Tibial artery (tissue), 4 donors: Measurements from ENCODE around the gene CORO2B.

Experiments used
- DNase-seq, 2 donors: peaks; one replicate each; pipeline ENCODE4 v3.0.0-alpha.2; 2019
- H3K27ac ChIP-seq, 2 donors: fragments of 200-600 bp; sonication (generic) in 1 of 2; 1 replicate in 1 of 2; 2 replicates in 1 of 2; pipeline ENCODE4 v1.5.1; 2018 to 2019; ENCODE audit warnings: mild to moderate bottlenecking in 1 of 2
- H3K27me3 ChIP-seq, 2 donors: fragments of 200-600 bp; sonication (generic) in 1 of 2; one replicate each; pipeline versions ENCODE4 v1.5.1 to v1.6.0; 2016 to 2019
- H3K36me3 ChIP-seq, 3 donors: fragments of 200-600 bp; sonication (generic) in 2 of 3; one replicate each; pipeline ENCODE4 v1.5.1; 2016 to 2019; ENCODE audit warnings: mild to moderate bottlenecking in 2 of 3
- H3K4me1 ChIP-seq, 4 donors: fragments of 200-600 bp; sonication (generic) in 2 of 4; 1 replicate in 3 of 4; 2 replicates in 1 of 4; pipeline ENCODE4 v1.5.1; 2016 to 2019
- H3K4me3 ChIP-seq, 2 donors: fragments of 200-600 bp; sonication (generic) in 1 of 2; 1 replicate in 1 of 2; 2 replicates in 1 of 2; pipeline ENCODE4 v1.5.1; 2018 to 2019; ENCODE audit warnings: mild to moderate bottlenecking in 2 of 2
- H3K9me3 ChIP-seq, 3 donors: fragments of 200-600 bp; sonication (generic) in 1 of 3; one replicate each; pipeline ENCODE4 v1.5.1; 2016 to 2019
- intact Hi-C: fragments of 100-400 bp; cut with DNase I; formaldehyde crosslinking; loops from one replicate; pipeline ENCODE4 v1.15.0; 2023; ENCODE audit warnings: low total_unique reads
- TF ChIP-seq, protein P1 (sequence below), 2 experiments: fragments of 200-600 bp in 1 of 2; fragments of 450-650 bp in 1 of 2; IDR thresholded peaks; one replicate each; pipeline ENCODE4 v1.5.1; 2017 to 2019; ENCODE audit warnings: antibody characterized with exemption in 2 of 2, mild to moderate bottlenecking in 1 of 2, moderate library complexity in 1 of 2

The CORO2B gene

DNA sequence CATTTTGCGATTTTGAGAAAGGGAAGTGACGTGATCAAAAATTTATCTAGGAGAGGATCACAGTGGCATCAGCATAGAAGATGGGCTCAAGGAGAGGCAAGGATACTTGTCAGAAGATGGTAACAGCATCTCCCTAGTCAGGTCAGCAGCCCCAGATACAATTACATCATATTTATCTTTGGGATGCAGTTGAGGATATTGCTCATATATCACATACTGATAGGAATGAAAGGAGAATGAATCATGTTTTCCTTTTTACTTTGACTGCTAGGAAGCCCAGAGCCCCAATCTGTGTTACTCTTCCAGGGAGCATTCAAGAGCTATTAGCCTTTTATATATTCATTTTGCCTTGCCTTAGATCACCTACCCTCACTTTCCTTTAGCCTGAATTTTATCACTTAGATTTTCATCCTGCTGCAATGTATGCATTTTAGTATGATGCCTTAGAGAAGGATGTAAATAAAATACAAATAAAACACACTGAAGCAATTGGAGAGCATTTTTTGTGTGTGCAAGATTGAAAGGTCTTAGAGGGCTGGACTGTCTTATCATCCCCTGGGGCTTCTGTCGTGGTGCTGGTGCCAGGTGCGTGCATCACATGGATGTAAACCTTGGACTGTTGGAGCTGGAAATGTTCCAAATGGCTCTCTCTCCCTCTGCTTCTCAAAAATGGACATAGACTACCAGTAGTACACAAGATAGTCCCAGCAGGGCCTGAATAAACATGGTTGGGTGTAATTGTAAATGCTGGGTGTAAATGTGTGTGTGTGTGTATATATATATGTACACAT, 40.3 kb downstream of the CORO2B start:
- Histone ChIP-seq H3K4me1 (peaks cover 0 to 8% (median 4%) of the 10 kb centered on the region in 4 donors), H3K27me3 (no peaks in the 10 kb centered on the region), H3K4me3 (no peak overlapping the region), H3K9me3 (no peaks in the 10 kb centered on the region), H3K27ac (no peak overlapping the region), H3K36me3 (no peaks in the 10 kb centered on the region)
- intact Hi-C loops: no loop called here
- no peak for DNase-seq
- TF ChIP-seq, protein P1, sequence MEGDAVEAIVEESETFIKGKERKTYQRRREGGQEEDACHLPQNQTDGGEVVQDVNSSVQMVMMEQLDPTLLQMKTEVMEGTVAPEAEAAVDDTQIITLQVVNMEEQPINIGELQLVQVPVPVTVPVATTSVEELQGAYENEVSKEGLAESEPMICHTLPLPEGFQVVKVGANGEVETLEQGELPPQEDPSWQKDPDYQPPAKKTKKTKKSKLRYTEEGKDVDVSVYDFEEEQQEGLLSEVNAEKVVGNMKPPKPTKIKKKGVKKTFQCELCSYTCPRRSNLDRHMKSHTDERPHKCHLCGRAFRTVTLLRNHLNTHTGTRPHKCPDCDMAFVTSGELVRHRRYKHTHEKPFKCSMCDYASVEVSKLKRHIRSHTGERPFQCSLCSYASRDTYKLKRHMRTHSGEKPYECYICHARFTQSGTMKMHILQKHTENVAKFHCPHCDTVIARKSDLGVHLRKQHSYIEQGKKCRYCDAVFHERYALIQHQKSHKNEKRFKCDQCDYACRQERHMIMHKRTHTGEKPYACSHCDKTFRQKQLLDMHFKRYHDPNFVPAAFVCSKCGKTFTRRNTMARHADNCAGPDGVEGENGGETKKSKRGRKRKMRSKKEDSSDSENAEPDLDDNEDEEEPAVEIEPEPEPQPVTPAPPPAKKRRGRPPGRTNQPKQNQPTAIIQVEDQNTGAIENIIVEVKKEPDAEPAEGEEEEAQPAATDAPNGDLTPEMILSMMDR (IDR thresholded peaks at IDR 0.05): no peak

DNA sequence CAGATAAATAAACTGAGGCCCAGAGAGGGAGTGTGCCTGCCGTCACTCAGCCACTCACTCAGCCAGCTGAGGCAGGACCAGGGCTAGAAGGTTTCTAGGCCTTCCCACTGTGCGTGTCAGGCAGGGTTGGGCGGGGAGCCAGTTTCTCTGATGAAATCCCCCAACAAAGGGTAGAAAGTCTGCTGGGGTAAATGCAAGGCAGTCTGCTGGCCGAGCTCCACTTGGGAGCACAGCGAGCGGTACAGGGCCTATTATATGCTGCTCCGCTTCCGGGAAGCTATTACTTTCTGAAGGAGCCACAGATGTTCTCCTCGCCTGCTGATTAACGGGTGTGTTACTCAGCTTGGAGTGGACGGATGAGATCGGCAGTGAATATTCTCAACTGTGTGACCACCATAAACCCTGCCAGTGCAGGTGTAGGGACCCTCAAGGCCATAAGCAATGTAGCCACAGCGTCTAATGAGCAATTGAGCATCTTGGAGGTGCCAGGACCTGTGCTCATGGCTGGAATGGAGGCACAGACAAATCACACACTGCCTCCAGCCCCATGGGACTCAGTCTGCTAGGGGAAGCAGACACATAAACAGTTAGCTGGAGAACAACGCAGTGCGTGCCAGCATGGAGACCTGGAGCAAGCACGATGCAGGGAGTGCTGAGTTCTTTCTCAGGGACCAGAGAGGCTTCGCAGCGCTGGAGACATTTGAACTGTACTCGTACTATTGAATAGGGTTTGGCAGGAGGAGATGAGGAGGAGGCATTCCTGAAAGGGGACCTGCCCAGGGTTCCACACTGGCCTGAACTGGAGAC, 42.1 kb downstream of the CORO2B start:
- Histone ChIP-seq H3K9me3 (no peaks in the 10 kb centered on the region), H3K27me3 (no peaks in the 10 kb centered on the region), H3K36me3 (no peaks in the 10 kb centered on the region), H3K4me3 (no peak overlapping the region), H3K4me1 (peaks cover 0 to 8% (median 4%) of the 10 kb centered on the region in 4 donors), H3K27ac (peak overlapping the region in 1 of 2 donors; percentile 19)
- TF ChIP-seq, protein P1 (IDR thresholded peaks at IDR 0.05): no peak
- peak; percentile 88 to 92 for DNase-seq
- intact Hi-C loops: no loop called here

DNA sequence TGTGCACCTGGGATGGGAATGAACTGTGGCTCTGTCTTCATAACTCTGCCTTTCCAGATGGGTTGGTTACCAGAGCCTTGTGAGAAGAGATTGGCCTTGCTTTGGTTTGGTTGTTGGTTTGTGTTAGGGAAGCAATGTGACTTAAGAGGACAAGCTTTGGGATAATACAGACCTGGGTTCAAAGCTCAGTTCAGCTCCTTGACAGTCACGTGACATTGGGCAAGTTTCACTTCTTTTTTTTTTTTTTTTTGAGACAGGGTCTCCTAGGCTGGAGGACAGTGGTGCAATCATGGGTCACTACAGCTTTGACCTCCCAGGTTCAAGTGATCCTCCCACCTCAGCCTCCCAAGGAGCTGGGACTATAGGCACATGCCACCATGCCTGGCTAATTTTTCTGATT, 42.7 kb downstream of the CORO2B start:
- no peak overlapping the region for H3K27ac ChIP-seq
- H3K4me3 ChIP-seq: no peak overlapping the region
- TF ChIP-seq, protein P1 (IDR thresholded peaks at IDR 0.05): no peak
- peaks cover 0 to 8% (median 4%) of the 10 kb centered on the region in 4 donors for H3K4me1 ChIP-seq
- no peaks in the 10 kb centered on the region for H3K27me3 ChIP-seq
- intact Hi-C loops: no loop called here
- DNase-seq: no peak
- H3K36me3 ChIP-seq: no peaks in the 10 kb centered on the region
- H3K9me3 ChIP-seq: no peaks in the 10 kb centered on the region

DNA sequence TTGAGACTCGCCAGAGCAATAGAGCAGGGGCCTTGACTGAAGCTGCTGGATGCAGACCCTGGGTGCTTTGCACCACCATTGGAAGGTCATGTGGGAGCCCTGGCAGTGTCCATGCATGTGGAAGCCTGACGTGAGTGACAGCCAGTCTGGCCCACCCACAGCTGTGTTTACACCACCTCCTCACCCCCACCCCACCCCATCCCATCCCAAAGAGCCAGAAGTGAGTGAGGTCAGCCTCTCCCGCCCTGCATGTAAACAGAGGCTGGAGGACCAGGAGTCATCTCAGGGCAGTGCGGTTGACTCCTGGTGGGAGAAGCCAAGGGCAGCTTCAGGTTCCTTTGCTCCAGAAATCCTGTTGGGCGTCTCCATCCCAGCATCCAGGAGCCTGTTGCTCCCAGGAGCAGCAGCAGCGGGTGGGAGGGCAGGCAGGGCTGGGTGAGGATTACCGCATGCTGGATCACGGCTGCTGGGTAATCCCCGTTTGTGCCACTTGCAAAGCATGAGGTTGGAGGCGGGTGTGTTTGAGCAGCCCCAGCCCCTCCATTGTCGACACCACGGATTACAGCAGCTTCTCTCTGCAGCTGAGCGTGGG, 44.6 kb downstream of the CORO2B start:
- no peak overlapping the region for H3K4me3 ChIP-seq
- H3K27ac ChIP-seq: no peak overlapping the region
- TF ChIP-seq, protein P1 (IDR thresholded peaks at IDR 0.05): no peak
- DNase-seq: no peak
- H3K36me3 ChIP-seq: no peaks in the 10 kb centered on the region
- peaks cover 0 to 7% (median 3%) of the 10 kb centered on the region in 4 donors for H3K4me1 ChIP-seq
- H3K27me3 ChIP-seq: no peaks in the 10 kb centered on the region
- H3K9me3 ChIP-seq: no peaks in the 10 kb centered on the region
- intact Hi-C loops: no loop called here

DNA sequence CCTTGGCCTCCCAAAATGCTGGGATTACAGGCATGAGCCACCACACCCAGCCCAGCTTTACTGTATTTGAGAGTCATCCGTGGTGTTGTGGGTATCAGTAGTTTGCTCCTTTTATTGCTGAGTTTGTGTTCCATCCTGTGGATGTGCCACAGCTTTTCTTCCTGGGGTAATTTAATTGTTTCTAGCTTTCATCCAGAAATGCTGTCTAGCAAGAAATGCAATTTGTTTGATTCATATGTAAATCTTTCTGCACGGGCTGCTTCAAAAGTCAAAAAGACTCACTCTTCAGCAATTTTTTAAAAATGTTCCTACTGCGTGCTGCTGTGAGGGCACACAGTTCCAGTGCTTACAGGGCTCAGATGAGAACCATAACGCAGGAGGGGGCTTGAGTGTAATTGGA, 47.1 kb downstream of the CORO2B start:
- DNase-seq: no peak
- TF ChIP-seq, protein P1 (IDR thresholded peaks at IDR 0.05): no peak
- Histone ChIP-seq H3K4me3 (no peak overlapping the region), H3K27ac (no peak overlapping the region), H3K9me3 (no peaks in the 10 kb centered on the region), H3K4me1 (peaks cover 0 to 5% (median 2%) of the 10 kb centered on the region in 4 donors), H3K27me3 (no peaks in the 10 kb centered on the region), H3K36me3 (no peaks in the 10 kb centered on the region)
- intact Hi-C loops: no loop called here
